H7 (cell line): Measurements from ENCODE around the gene MRGPRD. TPM values are rescaled to one million over a fixed set of nuclear protein-coding genes. Genes with fewer than 3 reads are reported as not detected.

ENCODE experiments used
- DNase-seq: peaks from one replicate; pipeline ENCODE4 v3.0.0; 2012
- H3K27me3 ChIP-seq: 2 replicates; pipeline ENCODE4 v1.6.0; 2011; ENCODE audit warnings: mild to moderate bottlenecking, low read length; ENCODE audit not compliant: control insufficient read depth, insufficient read depth
- H3K36me3 ChIP-seq: replicated peaks from 2 replicates; pipeline ENCODE4 v1.5.1; 2011; ENCODE audit warnings: low read length; ENCODE audit not compliant: control insufficient read depth, insufficient read depth
- H3K4me3 ChIP-seq: 2 replicates; pipeline ENCODE4 v1.5.1; 2011; ENCODE audit warnings: low read depth, mild to moderate bottlenecking, control low read depth, low read length, moderate library complexity; ENCODE audit not compliant: insufficient read depth
- total RNA-seq: library from RNA; depleted of rRNA; stranded (reverse); fragments of >200 nt; shearing (Covaris generic); gene quantifications from 2 replicates; pipeline ENCODE4 v1.2.3, GENCODE V29; 2014; rRNA removed

MRGPRD gene
- total RNA-seq = not detected in 2 replicates

- H3K4me3 ChIP-seq = no peak within 1 kb of the TSS
- DNase-seq = no peak
- no peaks in the 10 kb centered on the region for H3K36me3 ChIP-seq
- H3K27me3 ChIP-seq = no peaks in the 10 kb centered on the region
Measured at GRCh38 chr11:68980776-68981065, at the start of gene MRGPRD. TSS of gene MRGPRD (minus strand) at chr11:68980986. CDS start at chr11:68980986, 0 bp downstream.

GRCh38 chr11:69030301-69030700 is 49.5 kb upstream of the MRGPRD start:
- H3K36me3 ChIP-seq = no peaks in the 10 kb centered on the region
- DNase-seq = no peak
- H3K27me3 ChIP-seq = no peaks in the 10 kb centered on the region
- H3K4me3 ChIP-seq = no peak overlapping the region

GRCh38 chr11:69027704-69028372 is 47.1 kb upstream of the MRGPRD start:
- Histone ChIP-seq H3K4me3 (no peak overlapping the region), H3K36me3 (no peaks in the 10 kb centered on the region), H3K27me3 (no peaks in the 10 kb centered on the region)
- DNase-seq = peak; percentile 40

- no peaks in the 10 kb centered on the region for H3K36me3 ChIP-seq
- no peaks in the 10 kb centered on the region for H3K27me3 ChIP-seq
- no peak overlapping the region for H3K4me3 ChIP-seq
- DNase-seq = no peak
Measured at GRCh38 chr11:69024509-69024908, 43.7 kb upstream of the MRGPRD start.

GRCh38 chr11:69022260-69022659 is 41.5 kb upstream of the MRGPRD start:
- Histone ChIP-seq H3K27me3 (no peaks in the 10 kb centered on the region), H3K36me3 (no peaks in the 10 kb centered on the region), H3K4me3 (no peak overlapping the region)
- no peak for DNase-seq

GRCh38 chr11:69018924-69019323 is 38.1 kb upstream of the MRGPRD start:
- H3K36me3 ChIP-seq = no peaks in the 10 kb centered on the region
- no peak overlapping the region for H3K4me3 ChIP-seq
- H3K27me3 ChIP-seq = peaks cover 3% of the 10 kb centered on the region
- peak; percentile 59 for DNase-seq

GRCh38 chr11:69017951-69018350 is 37.2 kb upstream of the MRGPRD start:
- Histone ChIP-seq H3K36me3 (no peaks in the 10 kb centered on the region), H3K27me3 (peaks cover 4% of the 10 kb centered on the region), H3K4me3 (no peak overlapping the region)
- no peak for DNase-seq

GRCh38 chr11:69014898-69015549 is 34.2 kb upstream of the MRGPRD start:
- Histone ChIP-seq H3K27me3 (peaks cover 4% of the 10 kb centered on the region), H3K4me3 (no peak overlapping the region), H3K36me3 (no peaks in the 10 kb centered on the region)
- peak; percentile 68 for DNase-seq

GRCh38 chr11:69014084-69014851 is 33.5 kb upstream of the MRGPRD start:
- Histone ChIP-seq H3K4me3 (no peak overlapping the region; the same call in 1 of the 2 replicates), H3K36me3 (no peaks in the 10 kb centered on the region), H3K27me3 (peaks cover 4% of the 10 kb centered on the region)
- DNase-seq = peak; percentile 67

- DNase-seq = peak; percentile 90
- H3K36me3 ChIP-seq = no peaks in the 10 kb centered on the region
- H3K4me3 ChIP-seq = peak within 1 kb of the TSS; percentile 47
- H3K27me3 ChIP-seq = peaks cover 4% of the 10 kb centered on the region
Measured at GRCh38 chr11:69013009-69013951, 32.5 kb upstream of the MRGPRD start, which contains the start of gene MRGPRF. TSS of gene MRGPRF (minus strand) at chr11:69013246. CDS start at chr11:69009901, 3,345 bp downstream.

GRCh38 chr11:69012092-69013008 is 31.6 kb upstream of the MRGPRD start:
- Histone ChIP-seq H3K4me3 (peak overlapping the region; percentile 47), H3K36me3 (no peaks in the 10 kb centered on the region), H3K27me3 (peaks cover 4% of the 10 kb centered on the region)
- DNase-seq = peak; percentile 74

- H3K4me3 ChIP-seq = no peak overlapping the region
Measured at GRCh38 chr11:69011624-69012091, 30.9 kb upstream of the MRGPRD start.

GRCh38 chr11:69010964-69011623 is 30.3 kb upstream of the MRGPRD start:
- H3K4me3 ChIP-seq = peak overlapping the region; percentile 28; the same call in 1 of the 2 replicates
- peaks cover 4% of the 10 kb centered on the region for H3K27me3 ChIP-seq
- no peaks in the 10 kb centered on the region for H3K36me3 ChIP-seq
- DNase-seq = peak; percentile 99

More at GRCh38 chr11:69011624-69012091, 30.9 kb upstream of the MRGPRD start:
- Histone ChIP-seq H3K36me3 (no peaks in the 10 kb centered on the region), H3K27me3 (peaks cover 4% of the 10 kb centered on the region)
- DNase-seq = no peak
